Left ventricle myocardium inferior (tissue), 1 donor: ENCODE data around the gene SEMA4B. TPM values are rescaled to one million over a fixed set of nuclear protein-coding genes. Genes with fewer than 3 reads are reported as not detected.

Source experiments
- DNase-seq: peaks from one replicate; pipeline ENCODE4 v3.0.0-alpha.2; 2020
- H3K27ac ChIP-seq: fragments of 200-600 bp; replicated peaks from 2 replicates; pipeline ENCODE4 v1.8.0; 2021
- H3K27me3 ChIP-seq: fragments of 200-600 bp; 2 replicates; pipeline ENCODE4 v1.8.0; 2021; ENCODE audit warnings: low read depth
- H3K36me3 ChIP-seq: fragments of 200-600 bp; 2 replicates; pipeline ENCODE4 v1.8.0; 2021
- H3K4me1 ChIP-seq: fragments of 200-600 bp; 2 replicates; pipeline ENCODE4 v1.8.0; 2021
- H3K4me3 ChIP-seq: fragments of 200-600 bp; 2 replicates; pipeline ENCODE4 v1.8.0; 2021; ENCODE audit warnings: mild to moderate bottlenecking, moderate library complexity
- H3K9me3 ChIP-seq: fragments of 200-600 bp; replicated peaks from 2 replicates; pipeline ENCODE4 v1.8.0; 2021
- intact Hi-C: fragments of 100-400 bp; cut with micrococcal nuclease; formaldehyde crosslinking; loops from one replicate; pipeline ENCODE4 v1.11.0; 2022
- total RNA-seq: library from RNA; stranded (reverse); fragmentation: NEBNext Ultra II Directional; extraction: Animal tissue kit (Norgen Biotek cat#: 25700); gene quantifications from one replicate; pipeline ENCODE4 v1.2.1, GENCODE V29; 2021
- TF ChIP-seq, protein P1 (sequence below): fragments of 200-600 bp; IDR thresholded peaks from 2 replicates; pipeline ENCODE4 v1.8.0; 2021; ENCODE audit warnings: antibody characterized with exemption, mild to moderate bottlenecking, borderline replicate concordance
- donor health status: DM: no; HTN: yes; CAD: no; lungs with severe emphysema.

The SEMA4B gene
- total RNA-seq, 1 donor from 2014 or later = 22.7 TPM

DNA sequence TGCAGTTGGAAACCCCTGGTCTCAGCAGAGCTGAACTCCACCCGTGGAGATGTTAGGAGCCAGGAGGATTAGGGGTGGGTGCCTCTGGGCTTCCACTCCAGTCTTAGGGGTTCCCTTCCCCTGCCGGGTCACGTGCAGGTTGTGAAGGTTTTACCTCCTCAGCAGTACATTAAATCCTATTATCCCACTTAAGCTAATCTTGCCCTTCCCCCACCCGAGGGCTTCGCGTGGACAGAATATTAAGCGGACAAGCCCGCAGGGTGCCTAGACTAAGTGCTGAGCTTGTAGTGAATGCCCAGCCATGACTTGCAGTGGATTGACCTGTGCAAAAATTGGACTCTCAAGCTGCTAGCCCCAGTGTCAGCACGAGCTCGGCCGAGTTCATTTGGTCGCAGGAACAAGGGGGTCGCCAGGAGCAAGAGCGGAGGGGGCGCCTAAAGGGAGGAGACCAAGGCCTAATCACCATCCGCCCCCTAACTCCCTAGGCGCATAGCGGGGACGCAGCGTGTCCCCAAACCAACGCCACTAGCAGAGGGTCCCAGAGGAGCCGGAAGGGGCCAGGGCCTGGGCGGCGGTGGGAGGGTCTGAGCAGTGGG is 498 bp upstream of the SEMA4B start:
- intact Hi-C loops = no loop called here
- Histone ChIP-seq H3K36me3 (no peaks in the 10 kb centered on the region), H3K27ac (peak overlapping the region; percentile 69), H3K4me1 (peaks cover 62% of the 10 kb centered on the region), H3K4me3 (peak overlapping the region; percentile 91), H3K27me3 (no peaks in the 10 kb centered on the region), H3K9me3 (no peaks in the 10 kb centered on the region)
- TF ChIP-seq, protein P1, sequence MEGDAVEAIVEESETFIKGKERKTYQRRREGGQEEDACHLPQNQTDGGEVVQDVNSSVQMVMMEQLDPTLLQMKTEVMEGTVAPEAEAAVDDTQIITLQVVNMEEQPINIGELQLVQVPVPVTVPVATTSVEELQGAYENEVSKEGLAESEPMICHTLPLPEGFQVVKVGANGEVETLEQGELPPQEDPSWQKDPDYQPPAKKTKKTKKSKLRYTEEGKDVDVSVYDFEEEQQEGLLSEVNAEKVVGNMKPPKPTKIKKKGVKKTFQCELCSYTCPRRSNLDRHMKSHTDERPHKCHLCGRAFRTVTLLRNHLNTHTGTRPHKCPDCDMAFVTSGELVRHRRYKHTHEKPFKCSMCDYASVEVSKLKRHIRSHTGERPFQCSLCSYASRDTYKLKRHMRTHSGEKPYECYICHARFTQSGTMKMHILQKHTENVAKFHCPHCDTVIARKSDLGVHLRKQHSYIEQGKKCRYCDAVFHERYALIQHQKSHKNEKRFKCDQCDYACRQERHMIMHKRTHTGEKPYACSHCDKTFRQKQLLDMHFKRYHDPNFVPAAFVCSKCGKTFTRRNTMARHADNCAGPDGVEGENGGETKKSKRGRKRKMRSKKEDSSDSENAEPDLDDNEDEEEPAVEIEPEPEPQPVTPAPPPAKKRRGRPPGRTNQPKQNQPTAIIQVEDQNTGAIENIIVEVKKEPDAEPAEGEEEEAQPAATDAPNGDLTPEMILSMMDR = no peak
- DNase-seq = no peak

DNA sequence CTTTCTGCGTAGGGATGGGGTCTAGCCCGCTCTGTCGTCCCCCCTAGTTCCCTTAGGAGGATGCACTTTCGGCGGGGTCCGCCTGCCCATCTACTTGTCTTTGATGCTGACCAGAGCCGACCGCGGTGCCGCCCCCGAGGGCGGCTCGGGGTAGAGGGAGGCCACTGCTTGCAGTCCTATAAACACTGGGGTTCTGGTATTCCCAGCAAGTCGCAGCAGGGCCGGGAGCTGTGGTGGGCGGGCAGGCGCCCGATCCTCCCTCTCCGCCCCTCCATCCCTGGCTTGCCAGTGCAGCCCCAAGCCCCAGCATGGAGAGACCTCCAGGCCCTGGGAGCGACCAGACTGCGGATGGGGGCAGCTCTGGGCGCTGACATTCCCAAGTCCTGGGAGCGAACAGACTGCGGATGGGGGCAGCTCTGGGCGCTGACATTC is 830 bp downstream of the SEMA4B start:
- Histone ChIP-seq H3K4me1 (peaks cover 75% of the 10 kb centered on the region), H3K27me3 (no peaks in the 10 kb centered on the region), H3K4me3 (peak overlapping the region; percentile 91), H3K27ac (peak overlapping the region; percentile 69), H3K9me3 (no peaks in the 10 kb centered on the region), H3K36me3 (no peaks in the 10 kb centered on the region)
- TF ChIP-seq, protein P1 = no peak
- DNase-seq = no peak
- intact Hi-C loops = no loop called here

DNA sequence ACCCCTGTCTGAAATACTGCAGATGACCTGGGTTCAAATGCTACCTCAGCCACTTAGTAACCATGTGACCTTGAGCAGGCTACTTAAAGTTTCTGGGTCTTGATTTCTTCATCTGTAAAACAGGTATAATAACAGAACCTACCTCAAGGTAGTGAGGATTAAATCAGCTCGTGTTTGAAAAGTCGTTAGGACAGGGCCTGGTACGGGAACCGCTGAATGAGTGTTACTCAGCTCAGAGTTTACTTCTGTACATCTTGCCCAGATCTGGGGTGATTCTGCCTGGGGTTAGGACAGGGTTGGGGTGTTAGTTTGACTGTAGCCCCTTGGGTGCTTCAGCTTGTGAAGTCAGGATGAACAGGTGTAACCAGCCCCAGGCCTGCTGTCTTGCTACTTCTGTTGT is 1.8 kb downstream of the SEMA4B start:
- no peak overlapping the region for H3K27ac ChIP-seq
- intact Hi-C loops = no loop called here
- peaks cover 83% of the 10 kb centered on the region for H3K4me1 ChIP-seq
- no peak for DNase-seq
- TF ChIP-seq, protein P1 = no peak
- H3K27me3 ChIP-seq = no peaks in the 10 kb centered on the region
- no peaks in the 10 kb centered on the region for H3K9me3 ChIP-seq
- no peaks in the 10 kb centered on the region for H3K36me3 ChIP-seq
- no peak overlapping the region for H3K4me3 ChIP-seq

DNA sequence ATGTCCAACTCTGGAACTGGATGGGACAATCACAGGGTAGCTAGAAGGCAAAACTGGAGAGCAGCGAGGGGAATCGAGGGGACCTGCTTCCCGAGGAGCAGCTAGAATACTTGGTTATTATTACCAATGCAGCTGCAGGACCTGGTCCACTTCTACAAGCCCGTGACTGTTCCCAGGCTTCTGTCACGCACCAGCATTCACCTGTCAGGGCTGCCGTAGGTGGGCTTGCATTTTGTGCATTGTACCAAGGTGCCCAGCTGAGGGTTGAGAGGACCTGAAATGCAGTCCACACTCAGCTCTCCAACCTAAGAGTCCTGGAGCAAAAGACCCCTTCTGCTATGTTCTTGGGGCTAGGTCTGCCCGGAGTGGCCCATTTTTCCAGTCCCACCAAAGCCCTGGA is 2.3 kb downstream of the SEMA4B start:
- no peak for DNase-seq
- TF ChIP-seq, protein P1 = no peak
- H3K27me3 ChIP-seq = no peaks in the 10 kb centered on the region
- intact Hi-C loops = no loop called here
- no peaks in the 10 kb centered on the region for H3K9me3 ChIP-seq
- H3K36me3 ChIP-seq = no peaks in the 10 kb centered on the region
- H3K4me3 ChIP-seq = no peak overlapping the region
- H3K4me1 ChIP-seq = peaks cover 79% of the 10 kb centered on the region
- H3K27ac ChIP-seq = no peak overlapping the region

DNA sequence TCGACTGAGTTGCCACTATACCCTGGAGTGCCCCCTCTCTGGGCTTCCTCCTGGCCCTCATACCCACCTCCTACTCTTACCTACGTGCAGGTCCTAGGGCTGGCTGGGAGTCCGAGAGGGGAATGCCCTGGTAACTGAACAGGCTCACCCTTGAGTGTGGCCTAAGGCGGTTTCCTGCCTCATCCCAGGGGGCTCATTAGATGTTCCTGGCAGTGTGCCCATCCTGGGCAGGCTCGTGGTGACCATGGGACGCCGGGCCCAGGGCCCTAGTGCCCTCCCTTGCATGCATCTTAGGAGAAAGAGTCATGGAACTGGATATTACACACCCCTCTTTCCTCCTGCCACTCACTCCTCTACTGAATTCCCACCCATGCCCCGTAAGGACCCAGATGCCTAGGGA is 2.8 kb downstream of the SEMA4B start:
- TF ChIP-seq, protein P1 = no peak
- DNase-seq = no peak
- H3K4me3 ChIP-seq = no peak overlapping the region
- H3K36me3 ChIP-seq = no peaks in the 10 kb centered on the region
- peaks cover 78% of the 10 kb centered on the region for H3K4me1 ChIP-seq
- H3K9me3 ChIP-seq = no peaks in the 10 kb centered on the region
- intact Hi-C loops = no loop called here
- H3K27ac ChIP-seq = no peak overlapping the region
- H3K27me3 ChIP-seq = no peaks in the 10 kb centered on the region
